K562 (cell line): ENCODE measurements around the gene RFX3. TPM values are rescaled to one million over a fixed set of nuclear protein-coding genes. Genes with fewer than 3 reads are reported as not detected.
A peak's percentile ranks its signal among the peaks of the same experiment; 100 is the strongest.

Source experiments
- ATAC-seq: fragments of 200-7000 bp; cut with Tn5 transposase; 3 replicates; pipeline ENCODE4 v1.9.1; 2020; ENCODE audit warnings: moderate library complexity
- BruUV-seq: library from RNA; stranded (reverse); fragments of 400-500 nt; replicated peaks from 2 replicates; lab custom pipeline; 2021; lab: Mats Ljungman, UMichigan
- CTCF ChIA-PET: fragments of 300-600 bp; formaldehyde crosslinking; extraction: SDS; loops from one replicate; lab custom pipeline; 2021; ENCODE audit warnings: low intra/inter-chr PET ratio; lab: Yijun Ruan, JAX
- POLR2A ChIA-PET: fragments of 300-600, 350-650 bp; sonication (Branson Sonifier 250); formaldehyde crosslinking; extraction: SDS; loops from one replicate; lab custom pipeline; 2021; ENCODE audit warnings: antibody characterized with exemption, inconsistent platforms; lab: Yijun Ruan, JAX
- DNase-seq, 4 experiments: peaks; one replicate each; pipeline versions ENCODE4 v3.0.0 to v3.0.0-alpha.2; 2011 to 2018; ENCODE audit warnings: low spot score in 3 of 4, mixed read lengths in 3 of 4; ENCODE audit errors: extremely low read depth in 1 of 4
- FAIRE-seq: peaks from 2 replicates; lab custom pipeline; 2011; peaks lifted over from hg19 to GRCh38; lab: Jason Lieb, UNC
- H2AFZ ChIP-seq: 2 replicates; pipeline ENCODE4 v1.6.0; 2011; ENCODE audit warnings: low read depth, low read length, control low read depth, inconsistent platforms
- H3K27ac ChIP-seq: fragments of 200-600 bp; 3 replicates; pipeline ENCODE4 v1.8.0; 2011; ENCODE audit warnings: low read depth, mild to moderate bottlenecking, control low read depth, inconsistent platforms, low read length, moderate library complexity, mixed read lengths; ENCODE audit errors: extremely low read depth
- H3K27me3 ChIP-seq, 2 experiments: fragments of 300-600 bp in 1 of 2; 2 replicates in 1 of 2; 3 replicates in 1 of 2; pipeline versions ENCODE4 v1.6.0 to v1.8.0; 2011; ENCODE audit warnings: inconsistent platforms in 2 of 2, low read length in 2 of 2, mild to moderate bottlenecking in 1 of 2, mixed read lengths in 1 of 2, moderate library complexity in 1 of 2; ENCODE audit not compliant: control insufficient read depth in 2 of 2, insufficient read depth in 2 of 2
- H3K36me3 ChIP-seq: fragments of 300-600 bp; 3 replicates; pipeline ENCODE4 v1.8.0; 2011; ENCODE audit warnings: mild to moderate bottlenecking, low read length, inconsistent platforms; ENCODE audit not compliant: control insufficient read depth, insufficient read depth
- H3K4me1 ChIP-seq, 2 experiments: fragments of 200-600 bp in 1 of 2; replicated peaks in 1 of 2; 2 replicates in 1 of 2; 3 replicates in 1 of 2; pipeline versions ENCODE4 v1.5.1 to v1.8.0; 2011; ENCODE audit warnings: inconsistent platforms in 2 of 2, low read length in 2 of 2, mild to moderate bottlenecking in 1 of 2, mixed read lengths in 1 of 2, moderate library complexity in 1 of 2; ENCODE audit not compliant: control insufficient read depth in 2 of 2, insufficient read depth in 2 of 2
- H3K4me2 ChIP-seq: 2 replicates; pipeline ENCODE4 v1.6.1; 2011; ENCODE audit warnings: low read length, control low read depth, inconsistent platforms, mixed read lengths; ENCODE audit not compliant: insufficient read depth
- H3K4me3 ChIP-seq: fragments of 200-600 bp; sonication (generic), shearing (Covaris generic); 2 replicates; pipeline ENCODE4 v1.5.1; 2016; ENCODE audit warnings: control low read depth, inconsistent platforms
- H3K79me2 ChIP-seq: fragments of 200-600 bp; 3 replicates; pipeline ENCODE4 v1.8.0; 2011; ENCODE audit warnings: low read length, inconsistent platforms; ENCODE audit not compliant: control insufficient read depth, insufficient read depth
- H3K9ac ChIP-seq, 2 experiments: 2 replicates each; pipeline versions ENCODE4 v1.6.0 to v1.6.1; 2011; ENCODE audit warnings: low read depth in 2 of 2, low read length in 2 of 2, control low read depth in 1 of 2, inconsistent platforms in 1 of 2, mild to moderate bottlenecking in 1 of 2, mixed read lengths in 1 of 2; ENCODE audit not compliant: insufficient read depth in 1 of 2
- H3K9me1 ChIP-seq: one replicate; pipeline ENCODE4 v1.6.0; 2011; ENCODE audit warnings: inconsistent platforms, mild to moderate bottlenecking, low read length, moderate library complexity; ENCODE audit not compliant: control insufficient read depth, insufficient read depth
- H3K9me3 ChIP-seq: replicated peaks from 2 replicates; pipeline ENCODE4 v1.5.1; 2011; ENCODE audit warnings: low read depth, low read length, inconsistent platforms; ENCODE audit not compliant: control insufficient read depth, insufficient read depth
- H4K20me1 ChIP-seq: replicated peaks from 2 replicates; pipeline ENCODE4 v1.6.1; 2011; ENCODE audit warnings: low read length, inconsistent platforms, mixed read lengths; ENCODE audit not compliant: control insufficient read depth, insufficient read depth
- CEBPB ChIP-seq: fragments of 450-650 bp; IDR thresholded peaks from 2 replicates; pipeline ENCODE4 v1.6.1; 2016; ENCODE audit warnings: missing genetic modification characterization, missing compliant biosample characterization
- EP400 ChIP-seq: fragments of 450-650 bp; IDR thresholded peaks from 2 replicates; pipeline ENCODE4 v1.6.1; 2017; ENCODE audit warnings: antibody characterized with exemption, mild to moderate bottlenecking, moderate library complexity
- KDM4B ChIP-seq, 2 experiments: fragments of 450-650 bp in 1 of 2; sonication (generic) in 1 of 2; IDR thresholded peaks; 2 replicates each; pipeline ENCODE4 v1.6.1; 2016 to 2017; ENCODE audit warnings: borderline replicate concordance in 2 of 2, antibody characterized with exemption in 1 of 2, low read depth in 1 of 2, mild to moderate bottlenecking in 1 of 2
- MTA3 ChIP-seq: fragments of 450-650 bp; formaldehyde crosslinking; IDR thresholded peaks from 2 replicates; pipeline ENCODE4 v1.6.1; 2017; ENCODE audit warnings: mild to moderate bottlenecking, borderline replicate concordance
- PYGO2 ChIP-seq: fragments of 450-650 bp; IDR thresholded peaks from 2 replicates; pipeline ENCODE4 v1.6.1; 2016; ENCODE audit warnings: mild to moderate bottlenecking, missing genetic modification characterization, moderate library complexity, missing compliant biosample characterization
- RFX1 ChIP-seq: fragments of 450-650 bp; IDR thresholded peaks from 2 replicates; pipeline ENCODE4 v1.6.1; 2016; ENCODE audit warnings: mild to moderate bottlenecking, moderate library complexity
- SMARCA4 ChIP-seq: fragments of 450-650 bp; IDR thresholded peaks from 2 replicates; pipeline ENCODE4 v1.6.1; 2016
- TRIM24 ChIP-seq, 2 experiments: fragments of 450-650 bp; IDR thresholded peaks; 2 replicates each; pipeline ENCODE4 v1.6.1; 2016
- ZNF695 ChIP-seq: fragments of 450-650 bp; formaldehyde crosslinking; IDR thresholded peaks from 2 replicates; pipeline ENCODE4 v1.4.0; 2020; ENCODE audit warnings: mild to moderate bottlenecking, moderate library complexity
- ZSCAN32 ChIP-seq: fragments of 450-650 bp; formaldehyde crosslinking; IDR thresholded peaks from 2 replicates; pipeline ENCODE4 v1.4.0; 2020; ENCODE audit warnings: mild to moderate bottlenecking, moderate library complexity
- WGBS: fragments of 100-300 bp; shearing (Covaris generic); methylation state at CpG from one replicate; pipeline ENCODE4 v1.1.6; 2016; ENCODE audit warnings: low coverage, mixed read lengths; ENCODE audit not compliant: insufficient coverage; ENCODE audit errors: missing lambda C conversion rate; 5-methylcytosine and 5-hydroxymethylcytosine counted together
- in situ Hi-C: fragments of 300-500 bp; cut with MboI; formaldehyde crosslinking; loops from 4 replicates; pipeline ENCODE4 v1.15.0; 2018; ENCODE audit warnings: inconsistent platforms, mixed read lengths
- intact Hi-C: fragments of 100-400 bp; cut with micrococcal nuclease; formaldehyde crosslinking; loops from 2 replicates; pipeline ENCODE4 v1.14.2; 2022
- polyA plus RNA-seq, 8 experiments: library from polyadenylated mRNA; depleted of rRNA in 4 of 8; stranded (reverse) in 5 of 8; unstranded in 3 of 8; fragments of >200 nt; fragmentation: Nextera tagmentation in 2 of 8; fragmentation: Illumina TruSeq in 1 of 8; extraction: Ambion mirVana in 2 of 8; extraction: Trizol in 1 of 8; gene quantifications; 2 replicates each; pipeline versions ENCODE4 v1.2.1 to v1.2.3, GENCODE V29; 2011 to 2014; ENCODE audit warnings: inconsistent platforms in 1 of 8, missing spikeins in 1 of 8
- total RNA-seq, 7 experiments: library from RNA; depleted of rRNA in 6 of 7; stranded (reverse); fragments of >200 nt in 6 of 7; fragmentation: Illumina TruSeq in 2 of 7; extraction: Trizol in 2 of 7; gene quantifications; 2 replicates each; pipeline versions ENCODE4 v1.2.1 to v1.2.3, GENCODE V29; 2011 to 2021; ENCODE audit warnings: low replicate concordance in 1 of 7
- TF ChIP-seq, protein P1 (sequence below): fragments of 450-650 bp; IDR thresholded peaks from 2 replicates; pipeline ENCODE4 v1.6.1; 2016; ENCODE audit warnings: missing biosample characterization, missing genetic modification characterization
- TF ChIP-seq, protein P2 (sequence below), 2 experiments: fragments of 450-650 bp in 1 of 2; sonication (generic) in 1 of 2; formaldehyde crosslinking in 1 of 2; IDR thresholded peaks in 1 of 2; conservative IDR thresholded peaks in 1 of 2; 2 replicates each; pipeline versions ENCODE4 v1.6.1 to v1.8.1; 2016 to 2023; ENCODE audit warnings: mild to moderate bottlenecking in 2 of 2, moderate library complexity in 2 of 2, inconsistent platforms in 1 of 2, missing genetic modification reagents in 1 of 2
- TF ChIP-seq, protein P3 (sequence below): fragments of 450-650 bp; IDR thresholded peaks from 2 replicates; pipeline ENCODE4 v1.6.1; 2018; ENCODE audit warnings: mild to moderate bottlenecking, low read depth; ENCODE audit not compliant: partially characterized antibody
- TF ChIP-seq, protein P4 (sequence below), 2 experiments: fragments of 200-800 bp in 1 of 2; sonication (Bioruptor generic) in 1 of 2; sonication (generic) in 1 of 2; formaldehyde crosslinking in 1 of 2; IDR thresholded peaks in 1 of 2; conservative IDR thresholded peaks in 1 of 2; 2 replicates each; pipeline versions ENCODE4 v1.5.0 to v1.6.1; 2016 to 2020; ENCODE audit warnings: missing compliant biosample characterization in 1 of 2, missing genetic modification characterization in 1 of 2, missing genetic modification reagents in 1 of 2

The RFX3 gene
- total and polyA plus RNA-seq, 9 of the 15 experiments (the other 6 are each of a cell fraction or from before 2014, with no cell fraction given): 0.86 to 4.9 (median 2.0) TPM

DNA sequence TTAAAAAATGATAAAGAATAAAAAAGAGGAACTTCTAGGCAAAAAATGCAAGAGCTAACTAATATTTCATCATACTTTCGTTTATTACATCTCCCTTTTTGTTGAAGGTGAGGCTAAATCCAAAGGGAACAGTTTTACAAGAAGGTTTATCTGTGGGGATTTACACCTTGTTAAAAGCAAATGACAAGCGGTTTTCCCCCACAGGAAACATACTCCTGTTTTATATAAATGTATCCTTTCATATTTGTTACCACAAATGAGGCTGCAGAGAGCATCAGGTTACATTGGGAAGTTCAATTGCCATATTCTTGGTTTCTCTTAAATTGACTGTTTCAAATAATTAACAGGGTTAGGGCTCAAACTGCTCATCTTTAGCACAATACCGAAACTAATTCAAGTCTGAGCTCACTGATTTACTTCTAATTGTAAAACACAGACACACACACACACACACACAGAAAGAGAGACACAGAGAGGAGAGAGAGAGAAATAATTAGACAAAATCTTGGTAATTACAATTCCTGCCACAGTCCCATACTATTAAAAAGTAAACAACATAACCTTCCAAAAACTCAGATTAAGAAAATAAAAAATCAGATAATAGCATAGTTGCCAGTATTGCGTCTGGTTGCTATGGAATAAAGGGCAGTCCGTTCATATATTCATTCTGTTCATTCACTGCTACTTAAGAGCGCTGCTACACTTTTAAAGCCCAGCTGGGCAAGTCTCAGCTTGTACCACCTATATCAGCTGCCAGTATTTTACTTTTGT, 17.1 kb downstream of the RFX3 start:
- FAIRE-seq (no peak), DNase-seq (no peak), ATAC-seq (peak; percentile 69)
- 9% methylated on average over 5 of the region's 6 CpGs for WGBS
- Histone ChIP-seq H3K4me1 (peaks cover 7 to 11% of the 10 kb centered on the region in 2 experiments; a peak in 4 of 5 replicates), H3K9me1 (no peaks in the 10 kb centered on the region), H3K4me2 (peak overlapping the region; percentile 73), H4K20me1 (no peaks in the 10 kb centered on the region), H3K9ac (peak overlapping the region in 1 of 2 experiments; percentile 78; a peak in 2 of 4 replicates), H3K36me3 (no peaks in the 10 kb centered on the region; the same call in 2 of the 3 replicates), H3K27ac (peak overlapping the region; percentile 90), H3K4me3 (peak overlapping the region; percentile 21; the same call in 1 of the 2 replicates), H2AFZ (peak overlapping the region; percentile 82), H3K27me3 (no peaks in the 10 kb centered on the region), H3K79me2 (peaks cover 43% of the 10 kb centered on the region), H3K9me3 (no peaks in the 10 kb centered on the region)
- CTCF ChIA-PET: no interaction called here
- intact Hi-C loops: no loop called here
- no TSS peak for BruUV-seq
- POLR2A ChIA-PET: interaction anchor here (1.1 to 2.4 kb wide), 3 partner anchors 18 to 20 kb away, joined by 3 to 14 read pairs (median 3); partner anchors contain the start of gene RFX3
- in situ Hi-C loops: no loop called here
- no peak for TF ChIP-seq PYGO2
- peak; percentile 45; the same call in 1 of the 2 replicates for TF ChIP-seq SMARCA4
- TF ChIP-seq, protein P1, sequence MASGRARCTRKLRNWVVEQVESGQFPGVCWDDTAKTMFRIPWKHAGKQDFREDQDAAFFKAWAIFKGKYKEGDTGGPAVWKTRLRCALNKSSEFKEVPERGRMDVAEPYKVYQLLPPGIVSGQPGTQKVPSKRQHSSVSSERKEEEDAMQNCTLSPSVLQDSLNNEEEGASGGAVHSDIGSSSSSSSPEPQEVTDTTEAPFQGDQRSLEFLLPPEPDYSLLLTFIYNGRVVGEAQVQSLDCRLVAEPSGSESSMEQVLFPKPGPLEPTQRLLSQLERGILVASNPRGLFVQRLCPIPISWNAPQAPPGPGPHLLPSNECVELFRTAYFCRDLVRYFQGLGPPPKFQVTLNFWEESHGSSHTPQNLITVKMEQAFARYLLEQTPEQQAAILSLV (tag): peak; percentile 11; the same call in 1 of the 2 replicates
- no peak for TF ChIP-seq KDM4B (IDR thresholded peaks at IDR 0.05; ENCODE audit: borderline replicate concordance in 2 of 2, low read depth in 1 of 2)
- no peak for TF ChIP-seq MTA3
- TF ChIP-seq, protein P2, sequence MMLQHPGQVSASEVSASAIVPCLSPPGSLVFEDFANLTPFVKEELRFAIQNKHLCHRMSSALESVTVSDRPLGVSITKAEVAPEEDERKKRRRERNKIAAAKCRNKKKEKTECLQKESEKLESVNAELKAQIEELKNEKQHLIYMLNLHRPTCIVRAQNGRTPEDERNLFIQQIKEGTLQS (IDR thresholded peaks at IDR 0.05): peak; percentile 87
- TF ChIP-seq, protein P2 (CRISPR knock-in tag; conservative IDR thresholded peaks at IDR 0.05): no peak
- TF ChIP-seq, protein P3, sequence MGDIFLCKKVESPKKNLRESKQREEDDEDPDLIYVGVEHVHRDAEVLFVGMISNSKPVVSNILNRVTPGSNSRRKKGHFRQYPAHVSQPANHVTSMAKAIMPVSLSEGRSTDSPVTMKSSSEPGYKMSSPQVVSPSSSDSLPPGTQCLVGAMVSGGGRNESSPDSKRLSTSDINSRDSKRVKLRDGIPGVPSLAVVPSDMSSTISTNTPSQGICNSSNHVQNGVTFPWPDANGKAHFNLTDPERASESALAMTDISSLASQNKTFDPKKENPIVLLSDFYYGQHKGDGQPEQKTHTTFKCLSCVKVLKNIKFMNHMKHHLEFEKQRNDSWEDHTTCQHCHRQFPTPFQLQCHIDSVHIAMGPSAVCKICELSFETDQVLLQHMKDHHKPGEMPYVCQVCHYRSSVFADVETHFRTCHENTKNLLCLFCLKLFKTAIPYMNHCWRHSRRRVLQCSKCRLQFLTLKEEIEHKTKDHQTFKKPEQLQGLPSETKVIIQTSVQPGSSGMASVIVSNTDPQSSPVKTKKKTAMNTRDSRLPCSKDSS: no peak
- peak; percentile 39 for TF ChIP-seq RFX1
- TF ChIP-seq ZSCAN32 (CRISPR knock-in tag): peak; percentile 78
- TF ChIP-seq TRIM24 (IDR thresholded peaks at IDR 0.05): peak in 1 of 2 experiments; percentile 12; a peak in 1 of 4 replicates
- TF ChIP-seq, protein P4, sequence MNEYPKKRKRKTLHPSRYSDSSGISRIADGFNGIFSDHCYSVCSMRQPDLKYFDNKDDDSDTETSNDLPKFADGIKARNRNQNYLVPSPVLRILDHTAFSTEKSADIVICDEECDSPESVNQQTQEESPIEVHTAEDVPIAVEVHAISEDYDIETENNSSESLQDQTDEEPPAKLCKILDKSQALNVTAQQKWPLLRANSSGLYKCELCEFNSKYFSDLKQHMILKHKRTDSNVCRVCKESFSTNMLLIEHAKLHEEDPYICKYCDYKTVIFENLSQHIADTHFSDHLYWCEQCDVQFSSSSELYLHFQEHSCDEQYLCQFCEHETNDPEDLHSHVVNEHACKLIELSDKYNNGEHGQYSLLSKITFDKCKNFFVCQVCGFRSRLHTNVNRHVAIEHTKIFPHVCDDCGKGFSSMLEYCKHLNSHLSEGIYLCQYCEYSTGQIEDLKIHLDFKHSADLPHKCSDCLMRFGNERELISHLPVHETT (CRISPR knock-in tag; conservative IDR thresholded peaks at IDR 0.05 in 1 of 2, IDR thresholded peaks at IDR 0.05 in 1 of 2): no peak
- peak; percentile 42; the same call in 1 of the 2 replicates for TF ChIP-seq EP400
- TF ChIP-seq CEBPB (tag): peak; percentile 66
- no peak for TF ChIP-seq ZNF695
